Stimulated activated CD8-positive, alpha-beta memory T cell treated with anti-CD3 and anti-CD28 coated beads, Interleukin-12 subunit alpha, Interleukin-12 subunit beta, amount 100 ng/mL, for 24 hours (primary cell): ENCODE measurements around the gene CALML3.

Experiments
- DNase-seq: peaks from one replicate; pipeline ENCODE4 v3.0.0-alpha.2; 2020; ENCODE audit errors: extremely low read depth

Gene CALML3

GRCh38 chr10:5491477-5491876 is 33.3 kb upstream of the CALML3 start:
- DNase-seq: no peak

- DNase-seq: no peak
Observed at GRCh38 chr10:5492322-5492855, 32.4 kb upstream of the CALML3 start.

- no peak for DNase-seq
Observed at GRCh38 chr10:5492929-5493576, 31.7 kb upstream of the CALML3 start.

- no peak for DNase-seq
Observed at GRCh38 chr10:5493691-5494090, 31.1 kb upstream of the CALML3 start.

GRCh38 chr10:5494611-5495010 is 30.1 kb upstream of the CALML3 start:
- DNase-seq: no peak

GRCh38 chr10:5496261-5497250 is 28.2 kb upstream of the CALML3 start:
- DNase-seq: no peak

- no peak for DNase-seq
Observed at GRCh38 chr10:5497289-5497688, 27.5 kb upstream of the CALML3 start.

GRCh38 chr10:5497948-5498730 is 26.6 kb upstream of the CALML3 start:
- DNase-seq: no peak

GRCh38 chr10:5498791-5499492 is 25.8 kb upstream of the CALML3 start:
- DNase-seq: no peak

- no peak for DNase-seq
Observed at GRCh38 chr10:5499493-5500140, 25.1 kb upstream of the CALML3 start, which contains the start of gene CALML5. TSS of gene CALML5 (minus strand) at chr10:5499570. CDS start at chr10:5499438, 132 bp downstream.

- no peak for DNase-seq
Observed at GRCh38 chr10:5500162-5500670, 24.5 kb upstream of the CALML3 start.

- no peak for DNase-seq
Observed at GRCh38 chr10:5500910-5501309, 23.9 kb upstream of the CALML3 start.

GRCh38 chr10:5502061-5502521 is 22.7 kb upstream of the CALML3 start:
- DNase-seq: no peak

- DNase-seq: no peak
Observed at GRCh38 chr10:5502571-5503476, 21.9 kb upstream of the CALML3 start.

- no peak for DNase-seq
Observed at GRCh38 chr10:5503477-5503835, 21.3 kb upstream of the CALML3 start.

- DNase-seq: no peak
Observed at GRCh38 chr10:5504146-5505072, 20.4 kb upstream of the CALML3 start.

GRCh38 chr10:5506246-5506645 is 18.5 kb upstream of the CALML3 start:
- no peak for DNase-seq
